CD4-positive, CD25-positive, alpha-beta regulatory T cell (primary cell): ENCODE measurements around the gene HIKESHI. TPM values are rescaled to one million over a fixed set of nuclear protein-coding genes. Genes with fewer than 3 reads are reported as not detected.

Source experiments
- ATAC-seq, 2 donors: fragments of 150-1000 bp; cut with Tn5 transposase; one replicate each; pipeline ENCODE4 v1.10.0; 2021; ENCODE audit warnings: low read depth in 2 of 2, moderate number of reproducible peaks in 2 of 2, moderate library complexity in 1 of 2
- DNase-seq, 3 donors: peaks; one replicate each; pipeline versions ENCODE4 v3.0.0 to v3.0.0-alpha.2; 2012 to 2022; ENCODE audit warnings: mixed read lengths in 1 of 3
- H3K27ac ChIP-seq: one replicate; pipeline ENCODE4 v1.7.0; 2013; ENCODE audit warnings: mild to moderate bottlenecking, low read length; ENCODE audit not compliant: insufficient read depth, poor library complexity, severe bottlenecking
- H3K27me3 ChIP-seq: one replicate; pipeline ENCODE4 v1.7.0; 2013; ENCODE audit warnings: low read length; ENCODE audit not compliant: control insufficient read depth, insufficient read depth
- H3K36me3 ChIP-seq: one replicate; pipeline ENCODE4 v1.7.0; 2013; ENCODE audit warnings: mild to moderate bottlenecking, low read length, moderate library complexity; ENCODE audit not compliant: control insufficient read depth, insufficient read depth
- H3K4me1 ChIP-seq: 2 replicates; pipeline ENCODE4 v1.7.0; 2013; ENCODE audit warnings: mild to moderate bottlenecking, low read length; ENCODE audit not compliant: insufficient read depth, control insufficient read depth, poor library complexity, severe bottlenecking
- H3K4me3 ChIP-seq: one replicate; pipeline ENCODE4 v1.7.0; 2013; ENCODE audit warnings: low read depth, mild to moderate bottlenecking, low read length, moderate library complexity
- H3K9me3 ChIP-seq, 2 experiments: 1 replicate in 1 of 2; 2 replicates in 1 of 2; pipeline ENCODE4 v1.7.0; 2013; ENCODE audit warnings: low read length in 2 of 2, mild to moderate bottlenecking in 1 of 2, moderate library complexity in 1 of 2; ENCODE audit not compliant: control insufficient read depth in 2 of 2
- H3K27ac Mint-ChIP-seq, 3 donors: one replicate each; pipeline ENCODE4 v1.8.0; 2020 to 2022; ENCODE audit warnings: mild to moderate bottlenecking in 3 of 3, mixed read lengths in 3 of 3, moderate library complexity in 2 of 3
- H3K27me3 Mint-ChIP-seq: one replicate; pipeline ENCODE4 v1.8.0; 2022; ENCODE audit warnings: mild to moderate bottlenecking, mixed read lengths
- H3K36me3 Mint-ChIP-seq: one replicate; pipeline ENCODE4 v1.8.0; 2020; ENCODE audit warnings: mixed read lengths
- H3K4me1 Mint-ChIP-seq, 4 donors: one replicate each; pipeline ENCODE4 v1.8.0; 2020 to 2022; ENCODE audit warnings: mixed read lengths in 4 of 4, mild to moderate bottlenecking in 1 of 4
- H3K4me3 Mint-ChIP-seq, 4 donors: one replicate each; pipeline ENCODE4 v1.8.0; 2020 to 2022; ENCODE audit warnings: mild to moderate bottlenecking in 4 of 4, mixed read lengths in 4 of 4, moderate library complexity in 3 of 4
- H3K9me3 Mint-ChIP-seq, 7 donors: one replicate each; pipeline ENCODE4 v1.8.0; 2020 to 2022; ENCODE audit warnings: mixed read lengths in 7 of 7, mild to moderate bottlenecking in 3 of 7, moderate library complexity in 2 of 7
- polyA plus RNA-seq, 4 donors: library from polyadenylated mRNA; unstranded; fragments of 300-500 nt; fragmentation: Illumina TruSeq; gene quantifications; one replicate each; pipeline ENCODE4 v1.2.3, GENCODE V29; 2021
- total RNA-seq: library from RNA; stranded (reverse); gene quantifications from one replicate; pipeline ENCODE4 v1.2.3, GENCODE V29; 2022

HIKESHI gene
- total and polyA plus RNA-seq, 5 donors from 2014 or later: 21.8 to 124 (median 92.1) TPM

- Mint-ChIP-seq H3K9me3 (peaks cover 0 to 1% (median 0%) of the 10 kb centered on the region in 7 donors), H3K36me3 (peaks cover 34% of the 10 kb centered on the region)
- H3K36me3 ChIP-seq: peaks cover 65% of the 10 kb centered on the region
These were observed 37.4 kb upstream of the HIKESHI start for GRCh38 chr11:86264649-86265048.

GRCh38 chr11:86265194-86265593 is 36.8 kb upstream of the HIKESHI start:
- no peak for ATAC-seq

More at GRCh38 chr11:86264649-86265048, 37.4 kb upstream of the HIKESHI start:
- ATAC-seq (no peak), DNase-seq (no peak)
- H3K4me1 ChIP-seq: peaks cover under 1% of the 10 kb centered on the region
- Mint-ChIP-seq H3K27ac (no peak overlapping the region), H3K4me3 (no peak overlapping the region), H3K27me3 (no peaks in the 10 kb centered on the region), H3K4me1 (peaks cover 11 to 29% (median 19%) of the 10 kb centered on the region in 4 donors)
- H3K27ac ChIP-seq: no peak overlapping the region
- H3K4me3 ChIP-seq: no peak overlapping the region
- H3K9me3 ChIP-seq: no peaks in the 10 kb centered on the region
- no peaks in the 10 kb centered on the region for H3K27me3 ChIP-seq

GRCh38 chr11:86269645-86270044 is 32.4 kb upstream of the HIKESHI start:
- Mint-ChIP-seq H3K4me1 (peaks cover 20 to 41% (median 36%) of the 10 kb centered on the region in 4 donors), H3K9me3 (peaks cover 0 to 1% (median 0%) of the 10 kb centered on the region in 7 donors), H3K27ac (no peak overlapping the region), H3K4me3 (no peak overlapping the region), H3K36me3 (peaks cover 58% of the 10 kb centered on the region), H3K27me3 (no peaks in the 10 kb centered on the region)
- ATAC-seq (no peak), DNase-seq (no peak)
- Histone ChIP-seq H3K4me3 (no peak overlapping the region), H3K27ac (no peak overlapping the region), H3K4me1 (peaks cover 8% of the 10 kb centered on the region), H3K36me3 (peaks cover 48% of the 10 kb centered on the region), H3K9me3 (no peaks in the 10 kb centered on the region), H3K27me3 (no peaks in the 10 kb centered on the region)

More at GRCh38 chr11:86265194-86265593, 36.8 kb upstream of the HIKESHI start:
- Mint-ChIP-seq H3K4me3 (no peak overlapping the region), H3K27ac (no peak overlapping the region), H3K27me3 (no peaks in the 10 kb centered on the region), H3K4me1 (peaks cover 13 to 29% (median 18%) of the 10 kb centered on the region in 4 donors), H3K36me3 (peaks cover 37% of the 10 kb centered on the region), H3K9me3 (peaks cover 0 to 1% (median 0%) of the 10 kb centered on the region in 7 donors)
- Histone ChIP-seq H3K4me1 (peaks cover 5% of the 10 kb centered on the region), H3K27ac (no peak overlapping the region), H3K27me3 (no peaks in the 10 kb centered on the region), H3K4me3 (no peak overlapping the region), H3K36me3 (peaks cover 66% of the 10 kb centered on the region), H3K9me3 (no peaks in the 10 kb centered on the region)
- DNase-seq: no peak

GRCh38 chr11:86274503-86274902 is 27.5 kb upstream of the HIKESHI start:
- peaks cover 8% of the 10 kb centered on the region for H3K4me1 ChIP-seq
- Mint-ChIP-seq H3K36me3 (peaks cover 65% of the 10 kb centered on the region), H3K4me3 (no peak overlapping the region), H3K27ac (peak overlapping the region in 2 of 3 donors; percentile 16 to 72), H3K27me3 (no peaks in the 10 kb centered on the region), H3K4me1 (peaks cover 26 to 42% (median 33%) of the 10 kb centered on the region in 4 donors), H3K9me3 (peaks cover 0 to 4% (median 0%) of the 10 kb centered on the region in 7 donors)
- H3K27ac ChIP-seq: no peak overlapping the region
- DNase-seq: no peak
- ATAC-seq: no peak
- peaks cover 53% of the 10 kb centered on the region for H3K36me3 ChIP-seq
- no peaks in the 10 kb centered on the region for H3K27me3 ChIP-seq
- no peak overlapping the region for H3K4me3 ChIP-seq
- H3K9me3 ChIP-seq: no peaks in the 10 kb centered on the region

GRCh38 chr11:86274999-86275398 is 27.0 kb upstream of the HIKESHI start:
- no peak overlapping the region for H3K4me3 ChIP-seq
- Mint-ChIP-seq H3K4me1 (peaks cover 25 to 39% (median 29%) of the 10 kb centered on the region in 4 donors), H3K9me3 (peaks cover 0 to 4% (median 0%) of the 10 kb centered on the region in 7 donors), H3K36me3 (peaks cover 65% of the 10 kb centered on the region), H3K27ac (peak overlapping the region; percentile 46 to 84 (median 72)), H3K27me3 (no peaks in the 10 kb centered on the region), H3K4me3 (no peak overlapping the region)
- H3K9me3 ChIP-seq: no peaks in the 10 kb centered on the region
- H3K27me3 ChIP-seq: no peaks in the 10 kb centered on the region
- H3K4me1 ChIP-seq: peaks cover 5% of the 10 kb centered on the region
- ATAC-seq: no peak
- no peak overlapping the region for H3K27ac ChIP-seq
- peaks cover 53% of the 10 kb centered on the region for H3K36me3 ChIP-seq
- DNase-seq: no peak

- DNase-seq: no peak
- H3K36me3 Mint-ChIP-seq: peaks cover 64% of the 10 kb centered on the region
- Histone ChIP-seq H3K27ac (no peak overlapping the region), H3K27me3 (no peaks in the 10 kb centered on the region), H3K36me3 (peaks cover 57% of the 10 kb centered on the region), H3K4me1 (peaks cover 4% of the 10 kb centered on the region), H3K9me3 (no peaks in the 10 kb centered on the region), H3K4me3 (no peak overlapping the region)
- peaks cover 22 to 36% (median 26%) of the 10 kb centered on the region in 4 donors for H3K4me1 Mint-ChIP-seq
- no peak for ATAC-seq
- H3K4me3 Mint-ChIP-seq: no peak overlapping the region
- H3K27me3 Mint-ChIP-seq: no peaks in the 10 kb centered on the region
- H3K9me3 Mint-ChIP-seq: peaks cover 0 to 4% (median 0%) of the 10 kb centered on the region in 7 donors
- H3K27ac Mint-ChIP-seq: peak overlapping the region in 2 of 3 donors; percentile 42 to 46
These were observed 26.3 kb upstream of the HIKESHI start for GRCh38 chr11:86275493-86276370.

DNA sequence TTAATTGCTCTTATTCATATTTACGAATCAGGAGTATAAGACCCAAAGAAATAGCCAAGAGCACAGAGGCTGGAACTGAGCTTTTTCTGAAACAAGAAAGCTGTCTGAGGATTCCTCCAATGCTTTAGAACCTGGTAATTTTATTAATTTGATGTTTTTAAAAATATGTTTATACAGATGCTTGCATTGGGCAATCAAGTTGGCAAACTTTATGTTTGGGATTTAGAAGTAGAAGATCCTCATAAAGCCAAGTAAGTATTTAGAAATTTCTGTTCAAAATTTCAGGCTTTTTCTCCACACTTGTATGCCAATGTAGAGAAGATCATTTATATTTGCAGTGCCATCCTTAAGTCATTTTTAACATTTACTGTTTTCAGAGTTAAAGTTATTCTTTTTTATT is 24.3 kb upstream of the HIKESHI start:
- peaks cover 61% of the 10 kb centered on the region for H3K36me3 Mint-ChIP-seq
- H3K27ac ChIP-seq: no peak overlapping the region
- no peak overlapping the region for H3K27ac Mint-ChIP-seq
- no peaks in the 10 kb centered on the region for H3K9me3 ChIP-seq
- peaks cover 25 to 44% (median 35%) of the 10 kb centered on the region in 4 donors for H3K4me1 Mint-ChIP-seq
- no peaks in the 10 kb centered on the region for H3K4me1 ChIP-seq
- H3K27me3 Mint-ChIP-seq: no peaks in the 10 kb centered on the region
- no peaks in the 10 kb centered on the region for H3K27me3 ChIP-seq
- no peak overlapping the region for H3K4me3 ChIP-seq
- peak overlapping the region in 1 of 4 donors; percentile 12 for H3K4me3 Mint-ChIP-seq
- H3K36me3 ChIP-seq: peaks cover 58% of the 10 kb centered on the region
- ATAC-seq (no peak), DNase-seq (no peak)
- peaks cover 0 to 4% (median 0%) of the 10 kb centered on the region in 7 donors for H3K9me3 Mint-ChIP-seq
